DMS 273 (cell line): ENCODE data around the gene KIFBP.
"Not testable (repeated sequence)": the region's sequence is repeated elsewhere in the genome, so short reads cannot be mapped to it uniquely, and the experiment has no call there.

Source experiments
- DNase-seq: peaks from one replicate; lab custom pipeline; 2025; ENCODE audit not compliant: unreplicated experiment; lab: John Stamatoyannopoulos, UW

KIFBP gene

GRCh38 chr10:68997211-68997610 is 8.6 kb downstream of the KIFBP start:
- no peak for DNase-seq

GRCh38 chr10:69004821-69005220 is 16.2 kb downstream of the KIFBP start:
- DNase-seq, result peak; percentile 20

GRCh38 chr10:69005704-69006485 is 17.3 kb downstream of the KIFBP start:
- DNase-seq, result no peak

GRCh38 chr10:69007260-69007659 is 18.7 kb downstream of the KIFBP start:
- DNase-seq, result no peak

- no peak for DNase-seq
Observed at GRCh38 chr10:69009360-69009759, 20.8 kb downstream of the KIFBP start.

GRCh38 chr10:69010151-69010640 is 21.6 kb downstream of the KIFBP start:
- no peak for DNase-seq

- DNase-seq, result not testable (repeated sequence)
Observed at GRCh38 chr10:69012778-69013177, 24.2 kb downstream of the KIFBP start.

- no peak for DNase-seq
Observed at GRCh38 chr10:69014171-69014570, 25.6 kb downstream of the KIFBP start.

- no peak for DNase-seq
Observed at GRCh38 chr10:69018613-69019012, 30.0 kb downstream of the KIFBP start.

- no peak for DNase-seq
Observed at GRCh38 chr10:69022611-69023010, 34.0 kb downstream of the KIFBP start.

GRCh38 chr10:69025370-69025896 is 36.8 kb downstream of the KIFBP start:
- DNase-seq, result no peak

GRCh38 chr10:69033256-69033655 is 44.7 kb downstream of the KIFBP start:
- DNase-seq, result no peak

- no peak for DNase-seq
Observed at GRCh38 chr10:69037489-69037888, 48.9 kb downstream of the KIFBP start.

- not testable (repeated sequence) for DNase-seq
Observed at GRCh38 chr10:69040904-69041303, 52.3 kb downstream of the KIFBP start.

- no peak for DNase-seq
Observed at GRCh38 chr10:69042417-69042816, 53.8 kb downstream of the KIFBP start.

GRCh38 chr10:69042838-69043237 is 54.2 kb downstream of the KIFBP start:
- no peak for DNase-seq

- no peak for DNase-seq
Observed at GRCh38 chr10:69043931-69044531, 55.4 kb downstream of the KIFBP start.

GRCh38 chr10:69044546-69044945 is 55.9 kb downstream of the KIFBP start:
- DNase-seq, result no peak

- no peak for DNase-seq
Observed at GRCh38 chr10:69045441-69046300, 57.1 kb downstream of the KIFBP start.

GRCh38 chr10:69047111-69047832 is 58.7 kb downstream of the KIFBP start:
- no peak for DNase-seq

- no peak for DNase-seq
Observed at GRCh38 chr10:69048103-69048502, 59.5 kb downstream of the KIFBP start.
